Osteoblast (primary cell): ENCODE results near the gene MISP3. TPM values are rescaled to one million over a fixed set of nuclear protein-coding genes. Genes with fewer than 3 reads are reported as not detected.

Experiments used
- DNase-seq: peaks from one replicate; pipeline ENCODE4 v3.0.0; 2011; ENCODE audit warnings: low spot score, mixed read lengths; ENCODE audit not compliant: insufficient read length; ENCODE audit errors: missing footprints
- H2AFZ ChIP-seq: 2 replicates; pipeline ENCODE4 v1.6.0; 2011; ENCODE audit warnings: mild to moderate bottlenecking, low read length
- H3K27ac ChIP-seq: 2 replicates; pipeline ENCODE4 v1.5.1; 2011; ENCODE audit warnings: mild to moderate bottlenecking, low read depth, low read length, moderate library complexity
- H3K27me3 ChIP-seq: 2 replicates; pipeline ENCODE4 v1.6.0; 2012; ENCODE audit warnings: mild to moderate bottlenecking, control low read depth, inconsistent platforms, low read length, moderate library complexity; ENCODE audit not compliant: insufficient read depth
- H3K36me3 ChIP-seq: 2 replicates; pipeline ENCODE4 v1.5.1; 2011; ENCODE audit warnings: mild to moderate bottlenecking, low read length, control low read depth, moderate library complexity; ENCODE audit not compliant: insufficient read depth
- H3K4me1 ChIP-seq: 2 replicates; pipeline ENCODE4 v1.5.1; 2011; ENCODE audit warnings: mild to moderate bottlenecking, low read length, control low read depth, moderate library complexity; ENCODE audit not compliant: insufficient read depth
- H3K4me2 ChIP-seq: 2 replicates; pipeline ENCODE4 v1.6.0; 2011; ENCODE audit warnings: mild to moderate bottlenecking, low read length; ENCODE audit not compliant: insufficient read depth
- H3K4me3 ChIP-seq: fragments of 200-600 bp; sonication (generic); 3 replicates; pipeline ENCODE4 v1.5.1; 2012; ENCODE audit warnings: mild to moderate bottlenecking, low read length, inconsistent platforms; ENCODE audit not compliant: insufficient read depth
- H3K79me2 ChIP-seq: 2 replicates; pipeline ENCODE4 v1.6.0; 2012; ENCODE audit warnings: mild to moderate bottlenecking, low read length, control low read depth, inconsistent platforms; ENCODE audit not compliant: insufficient read depth
- H3K9me3 ChIP-seq: 2 replicates; pipeline ENCODE4 v1.5.1; 2011; ENCODE audit warnings: low read depth, low read length, control low read depth
- H4K20me1 ChIP-seq: 2 replicates; pipeline ENCODE4 v1.6.0; 2012; ENCODE audit warnings: mild to moderate bottlenecking, low read length, control low read depth; ENCODE audit not compliant: insufficient read depth
- total RNA-seq: library from RNA; depleted of rRNA; stranded (reverse); fragments of >200 nt; gene quantifications from 2 replicates; pipeline ENCODE4 v1.2.3, GENCODE V29; 2012
- TF ChIP-seq, protein P1 (sequence below): IDR thresholded peaks from 2 replicates; pipeline ENCODE4 v1.5.1; 2011; ENCODE audit warnings: mild to moderate bottlenecking, low read depth, low read length, moderate library complexity; ENCODE audit errors: extremely low read depth

Gene MISP3
- total RNA-seq, 1 donor = 1.1 TPM

DNA sequence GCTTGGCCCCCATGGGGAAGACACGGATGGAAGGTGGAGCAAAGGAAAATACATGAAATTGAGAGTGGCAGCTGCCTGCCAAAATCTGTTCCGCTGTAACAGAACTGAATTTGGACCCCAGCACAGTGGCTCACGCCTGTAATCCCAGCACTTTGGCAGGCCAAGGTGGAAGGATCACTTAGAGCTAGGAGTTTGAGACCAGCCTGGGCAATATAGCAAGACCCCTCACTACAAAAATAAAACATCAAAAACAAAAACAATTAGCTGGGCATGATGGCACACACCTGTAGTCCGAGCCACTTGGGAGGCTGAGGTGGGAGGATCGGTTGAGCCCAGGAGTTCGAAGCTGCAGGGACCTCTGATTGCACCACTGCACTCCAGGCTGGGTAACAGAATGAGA lies 20.1 kb upstream of the MISP3 start:
- H3K4me3 ChIP-seq = no peak overlapping the region
- H3K9me3 ChIP-seq = no peaks in the 10 kb centered on the region
- TF ChIP-seq, protein P1, sequence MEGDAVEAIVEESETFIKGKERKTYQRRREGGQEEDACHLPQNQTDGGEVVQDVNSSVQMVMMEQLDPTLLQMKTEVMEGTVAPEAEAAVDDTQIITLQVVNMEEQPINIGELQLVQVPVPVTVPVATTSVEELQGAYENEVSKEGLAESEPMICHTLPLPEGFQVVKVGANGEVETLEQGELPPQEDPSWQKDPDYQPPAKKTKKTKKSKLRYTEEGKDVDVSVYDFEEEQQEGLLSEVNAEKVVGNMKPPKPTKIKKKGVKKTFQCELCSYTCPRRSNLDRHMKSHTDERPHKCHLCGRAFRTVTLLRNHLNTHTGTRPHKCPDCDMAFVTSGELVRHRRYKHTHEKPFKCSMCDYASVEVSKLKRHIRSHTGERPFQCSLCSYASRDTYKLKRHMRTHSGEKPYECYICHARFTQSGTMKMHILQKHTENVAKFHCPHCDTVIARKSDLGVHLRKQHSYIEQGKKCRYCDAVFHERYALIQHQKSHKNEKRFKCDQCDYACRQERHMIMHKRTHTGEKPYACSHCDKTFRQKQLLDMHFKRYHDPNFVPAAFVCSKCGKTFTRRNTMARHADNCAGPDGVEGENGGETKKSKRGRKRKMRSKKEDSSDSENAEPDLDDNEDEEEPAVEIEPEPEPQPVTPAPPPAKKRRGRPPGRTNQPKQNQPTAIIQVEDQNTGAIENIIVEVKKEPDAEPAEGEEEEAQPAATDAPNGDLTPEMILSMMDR = no peak
- H2AFZ ChIP-seq = no peak overlapping the region
- H3K27ac ChIP-seq = no peak overlapping the region
- no peaks in the 10 kb centered on the region for H3K36me3 ChIP-seq
- no peaks in the 10 kb centered on the region for H3K4me1 ChIP-seq
- no peaks in the 10 kb centered on the region for H4K20me1 ChIP-seq
- no peaks in the 10 kb centered on the region for H3K27me3 ChIP-seq
- no peaks in the 10 kb centered on the region for H3K79me2 ChIP-seq
- no peak for DNase-seq
- H3K4me2 ChIP-seq = no peak overlapping the region

DNA sequence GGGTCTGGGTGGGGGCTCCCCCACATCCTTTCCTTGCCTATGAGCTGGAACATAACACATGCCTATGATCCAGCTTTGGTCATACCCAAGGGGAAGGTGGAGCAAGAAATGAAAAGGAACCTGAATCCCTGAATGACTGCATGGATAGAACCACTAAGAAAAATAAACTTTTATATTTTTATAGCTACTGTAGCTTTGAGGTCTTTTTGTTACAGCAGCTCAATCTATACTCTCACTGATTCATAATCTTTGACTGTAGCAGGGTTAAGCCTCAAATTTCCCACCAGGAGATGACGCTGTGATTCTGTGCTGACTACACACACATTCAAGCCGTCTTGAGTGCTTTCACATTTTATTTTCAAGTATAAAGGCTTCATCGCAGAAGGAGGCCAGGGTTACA lies 19.6 kb upstream of the MISP3 start:
- no peaks in the 10 kb centered on the region for H3K4me1 ChIP-seq
- TF ChIP-seq, protein P1 = no peak
- no peak overlapping the region for H2AFZ ChIP-seq
- H3K4me2 ChIP-seq = no peak overlapping the region
- no peaks in the 10 kb centered on the region for H3K36me3 ChIP-seq
- no peaks in the 10 kb centered on the region for H3K9me3 ChIP-seq
- no peaks in the 10 kb centered on the region for H3K79me2 ChIP-seq
- DNase-seq = peak; percentile 49
- H3K27me3 ChIP-seq = peaks cover 2% of the 10 kb centered on the region
- H4K20me1 ChIP-seq = no peaks in the 10 kb centered on the region
- H3K4me3 ChIP-seq = no peak overlapping the region
- no peak overlapping the region for H3K27ac ChIP-seq

DNA sequence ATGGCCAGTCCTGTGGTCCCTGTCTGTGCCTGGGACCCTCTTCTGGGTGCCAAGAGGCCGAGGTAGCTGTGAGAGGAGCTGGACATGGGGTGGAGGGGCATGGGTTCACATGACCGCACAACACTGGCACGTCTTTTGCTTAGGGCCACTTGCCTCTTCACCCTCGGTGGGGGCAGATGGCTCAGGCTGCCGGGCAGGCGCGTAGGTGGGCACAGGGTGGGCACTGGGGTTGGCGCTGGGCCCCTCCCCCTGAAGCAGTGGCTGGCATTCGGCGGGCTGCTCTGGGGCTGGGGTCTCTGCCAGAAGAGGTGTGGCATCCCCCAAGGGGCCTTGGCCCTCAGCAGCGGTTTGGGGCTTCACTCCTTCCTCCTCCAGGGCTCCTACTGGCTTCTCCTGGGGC lies 19.1 kb upstream of the MISP3 start:
- Histone ChIP-seq H4K20me1 (no peaks in the 10 kb centered on the region), H3K79me2 (no peaks in the 10 kb centered on the region), H3K27me3 (peaks cover 7% of the 10 kb centered on the region), H3K4me1 (no peaks in the 10 kb centered on the region), H3K9me3 (no peaks in the 10 kb centered on the region), H3K27ac (no peak overlapping the region), H3K36me3 (no peaks in the 10 kb centered on the region), H2AFZ (no peak overlapping the region), H3K4me2 (no peak overlapping the region), H3K4me3 (no peak overlapping the region)
- TF ChIP-seq, protein P1 = no peak
- no peak for DNase-seq

DNA sequence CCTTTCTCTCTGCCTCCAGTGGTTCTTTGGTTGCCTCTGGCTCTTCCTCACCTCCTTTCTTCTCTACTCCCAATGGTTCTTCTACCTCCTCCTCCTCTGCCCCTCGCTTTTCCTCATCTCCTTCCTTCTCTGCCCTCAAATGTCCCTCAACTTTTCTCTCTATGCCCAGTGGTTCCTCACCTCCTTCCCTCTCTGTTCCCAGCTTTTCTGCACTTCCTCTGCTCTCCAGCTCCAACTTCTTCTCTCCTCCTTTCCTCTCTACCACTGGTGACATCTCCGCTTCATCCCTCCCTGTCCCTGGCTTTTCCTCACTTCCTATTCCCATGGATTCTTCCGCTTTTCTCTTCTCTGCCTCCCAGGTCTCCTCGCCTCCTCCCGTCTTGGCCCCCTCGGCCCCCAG lies 18.5 kb upstream of the MISP3 start:
- no peaks in the 10 kb centered on the region for H4K20me1 ChIP-seq
- no peak overlapping the region for H3K27ac ChIP-seq
- no peaks in the 10 kb centered on the region for H3K4me1 ChIP-seq
- no peaks in the 10 kb centered on the region for H3K79me2 ChIP-seq
- peak; percentile 43 for DNase-seq
- H3K4me2 ChIP-seq = no peak overlapping the region
- peaks cover 13% of the 10 kb centered on the region for H3K27me3 ChIP-seq
- H3K4me3 ChIP-seq = no peak overlapping the region
- no peaks in the 10 kb centered on the region for H3K36me3 ChIP-seq
- no peaks in the 10 kb centered on the region for H3K9me3 ChIP-seq
- TF ChIP-seq, protein P1 = no peak
- H2AFZ ChIP-seq = no peak overlapping the region
